Lung microvascular endothelial cell (primary cell): Measurements from ENCODE around the gene BPIFB1. TPM values are rescaled to one million over a fixed set of nuclear protein-coding genes. Genes with fewer than 3 reads are reported as not detected.

Source experiments
- DNase-seq, 2 donors: peaks; one replicate each; pipeline versions ENCODE4 v3.0.0 to v3.0.0-alpha.2; 2010; ENCODE audit warnings: low read depth in 2 of 2
- total RNA-seq: library from RNA; depleted of rRNA; stranded (reverse); fragments of >200 nt; gene quantifications from 2 replicates; pipeline ENCODE4 v1.2.1, GENCODE V29; 2014

Gene BPIFB1
- total RNA-seq, 1 donor from 2014 or later: not detected

- DNase-seq: no peak
These were observed 9.7 kb upstream of the BPIFB1 start for GRCh38 chr20:33273117-33273851.

GRCh38 chr20:33275215-33275614 lies 7.8 kb upstream of the BPIFB1 start:
- DNase-seq: no peak

DNA sequence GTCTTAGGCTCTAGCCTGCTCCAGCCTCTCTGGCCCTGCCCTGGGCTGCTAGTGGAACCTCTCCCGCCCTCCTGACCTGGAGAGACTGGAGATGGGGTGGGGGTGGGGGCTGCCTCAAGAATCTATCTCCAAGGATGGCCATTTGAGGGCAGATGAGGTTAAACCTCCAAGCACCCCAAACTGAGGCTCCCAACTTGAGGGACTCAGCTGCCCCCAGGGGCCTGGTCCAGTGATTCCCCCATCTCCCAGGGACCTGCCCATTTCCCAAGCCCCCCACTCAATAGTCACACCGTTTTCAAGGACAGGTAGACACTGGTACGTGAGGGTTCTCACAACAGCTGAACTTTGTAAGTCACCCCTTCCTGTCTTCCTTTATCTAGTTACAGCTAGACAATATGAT lies 7.1 kb upstream of the BPIFB1 start:
- DNase-seq: no peak

DNA sequence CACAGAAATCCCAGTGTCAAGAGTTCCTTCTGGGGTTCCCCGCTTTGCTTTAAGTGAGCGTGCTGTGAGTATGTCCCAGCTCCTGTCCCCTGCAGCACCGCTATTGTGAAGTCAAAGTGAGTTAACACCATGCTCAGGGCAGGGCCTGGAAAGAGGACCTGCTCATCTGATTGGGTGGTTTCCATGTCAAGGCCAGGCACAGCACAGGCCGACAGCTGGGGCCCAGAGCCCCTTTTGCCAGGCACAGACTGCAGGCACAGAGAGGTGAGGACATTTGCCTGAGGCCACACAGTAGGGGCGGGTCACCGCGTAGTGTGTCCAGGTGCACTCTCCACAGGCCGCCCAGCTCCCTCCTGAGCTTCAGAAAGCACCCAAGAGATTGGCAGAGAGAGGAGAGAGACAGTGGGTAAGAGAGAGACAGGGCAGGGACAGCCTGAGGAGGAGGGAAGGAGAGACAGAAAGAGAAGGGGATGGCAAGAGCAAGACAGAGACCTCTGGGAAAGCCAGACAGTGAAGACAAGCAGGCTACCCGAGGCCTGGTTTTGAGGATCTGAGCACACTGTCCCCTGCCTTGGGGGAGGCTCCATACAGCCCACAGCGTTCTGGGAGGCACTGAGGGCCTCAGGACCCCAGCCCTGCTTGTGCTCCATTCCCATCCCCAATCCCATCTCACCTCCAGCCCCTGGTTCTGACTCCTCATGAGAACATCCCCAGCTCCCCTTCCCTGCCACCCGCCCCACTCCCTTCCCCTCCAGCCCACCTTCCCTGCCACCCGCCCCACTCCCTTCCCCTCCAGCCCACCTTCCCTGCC lies 6.5 kb upstream of the BPIFB1 start:
- DNase-seq: no peak

DNA sequence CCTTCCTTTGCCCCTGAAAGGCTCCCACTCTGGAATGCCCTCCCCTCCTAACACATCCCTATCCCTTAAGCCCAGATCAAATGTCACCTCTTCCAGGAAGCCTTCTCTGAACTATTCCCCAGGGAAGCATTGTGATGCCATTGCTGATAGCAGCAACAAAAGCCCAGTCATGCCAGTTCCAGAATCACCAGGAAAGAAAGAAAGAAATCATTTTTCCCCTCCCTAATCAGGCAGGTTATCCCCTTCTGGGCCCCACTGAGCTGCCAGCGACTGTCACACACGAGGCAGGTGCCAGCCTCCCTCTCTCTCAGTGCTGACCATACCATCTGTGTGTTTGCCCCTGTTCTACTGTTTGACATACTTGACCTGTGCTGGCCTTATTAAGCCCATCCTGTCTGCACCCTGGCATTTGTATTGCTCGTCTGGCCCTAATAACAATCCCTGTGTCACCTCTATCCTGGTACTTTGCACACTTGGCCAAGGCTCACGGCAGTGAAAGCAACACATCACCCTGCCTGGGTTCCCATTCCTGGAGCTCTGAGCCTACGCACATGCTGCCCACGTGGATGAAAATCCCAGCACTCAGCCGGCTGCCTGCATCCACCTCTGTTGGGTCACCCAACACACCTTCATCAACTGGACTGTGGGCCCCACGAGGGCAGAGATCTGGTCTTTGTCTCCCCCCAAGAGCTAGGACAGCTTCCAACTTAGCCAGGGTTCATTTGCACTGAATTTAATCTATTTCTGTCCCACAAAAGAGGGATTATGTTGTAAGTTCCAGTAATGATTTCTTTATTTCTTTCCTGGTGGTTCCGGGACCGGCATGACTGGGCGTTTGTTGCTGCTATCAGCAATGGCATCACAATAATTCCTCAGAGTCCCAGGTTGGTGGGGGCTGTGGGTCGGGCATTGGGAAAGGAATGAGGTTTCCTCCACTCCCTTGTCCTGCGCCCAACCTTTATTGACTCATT lies 5.3 kb upstream of the BPIFB1 start:
- no peak for DNase-seq

GRCh38 chr20:33278700-33279099 lies 4.3 kb upstream of the BPIFB1 start:
- DNase-seq: no peak

DNA sequence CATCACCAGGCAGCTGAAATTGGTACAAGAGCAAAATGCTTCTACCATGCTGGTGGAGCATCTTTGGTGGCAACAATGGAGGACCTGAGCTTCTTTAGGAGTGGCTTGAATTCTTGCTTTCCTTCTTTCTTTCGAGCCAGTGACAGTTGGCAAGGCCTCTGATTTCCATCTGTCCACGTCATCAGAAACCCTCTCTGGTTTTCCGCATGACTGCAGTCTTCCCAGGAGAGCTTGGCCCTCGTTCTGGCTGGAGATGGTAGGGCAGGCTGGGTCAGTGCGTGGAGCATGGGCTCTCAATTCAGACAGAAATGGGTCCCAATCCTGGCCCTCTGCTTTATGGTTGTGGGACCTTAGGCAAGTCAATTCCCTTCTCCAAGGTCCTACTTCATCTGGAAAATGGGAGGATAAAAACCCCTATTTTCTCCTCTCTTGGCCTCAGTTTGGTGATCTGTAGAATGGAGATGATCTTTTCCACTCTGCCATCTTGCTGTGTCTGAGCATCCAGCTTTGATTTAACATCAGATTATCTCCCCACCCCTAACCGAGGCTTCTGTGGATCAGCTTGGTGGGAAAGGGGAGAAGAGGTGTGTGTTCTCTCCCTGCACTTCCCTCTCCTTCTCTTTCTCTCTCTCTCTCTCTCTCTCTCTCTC lies 3.6 kb upstream of the BPIFB1 start:
- DNase-seq: no peak

- DNase-seq: no peak
These were observed 2.9 kb upstream of the BPIFB1 start for GRCh38 chr20:33280000-33280680.

- no peak for DNase-seq
These were observed 2.2 kb upstream of the BPIFB1 start for GRCh38 chr20:33280775-33281174.

GRCh38 chr20:33281550-33282146 lies 1.4 kb upstream of the BPIFB1 start:
- no peak for DNase-seq

DNA sequence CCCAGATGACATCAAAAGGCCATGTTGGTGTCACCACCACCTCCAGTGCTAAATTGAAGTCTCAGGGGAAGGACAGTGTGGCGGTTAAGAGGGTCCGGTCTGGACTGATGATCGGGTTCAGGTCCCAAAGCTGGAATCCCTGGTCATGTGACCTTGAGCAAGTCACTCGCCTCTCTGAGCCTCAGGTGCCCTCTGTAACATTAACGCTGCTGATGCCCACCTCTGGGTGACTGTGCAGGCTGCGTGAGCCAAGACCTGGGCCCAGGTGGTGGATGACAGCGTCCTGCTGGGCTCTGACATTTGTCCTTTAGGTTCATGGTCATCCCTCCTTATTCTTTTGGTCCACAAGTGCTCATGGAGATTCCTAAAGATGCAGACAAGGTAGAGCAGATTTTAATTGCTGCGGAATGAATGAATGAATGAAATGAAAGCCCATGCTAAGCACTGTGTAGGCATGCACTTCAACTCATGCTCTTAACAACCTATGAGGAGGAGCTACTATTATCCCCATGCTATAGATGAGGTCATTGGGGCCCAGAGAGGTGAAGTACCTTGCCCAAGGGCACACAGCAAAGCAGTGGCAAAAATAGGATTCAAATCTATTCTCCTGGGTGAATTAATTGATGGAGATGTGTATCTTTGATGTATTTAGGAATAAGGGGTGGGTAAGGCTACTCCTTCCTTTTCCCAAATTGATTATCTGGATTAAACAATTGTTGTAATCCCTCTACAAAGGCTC lies 649 bp upstream of the BPIFB1 start:
- DNase-seq: no peak

- DNase-seq: no peak
These were observed 1.3 kb downstream of the BPIFB1 start for GRCh38 chr20:33284284-33284683.

DNA sequence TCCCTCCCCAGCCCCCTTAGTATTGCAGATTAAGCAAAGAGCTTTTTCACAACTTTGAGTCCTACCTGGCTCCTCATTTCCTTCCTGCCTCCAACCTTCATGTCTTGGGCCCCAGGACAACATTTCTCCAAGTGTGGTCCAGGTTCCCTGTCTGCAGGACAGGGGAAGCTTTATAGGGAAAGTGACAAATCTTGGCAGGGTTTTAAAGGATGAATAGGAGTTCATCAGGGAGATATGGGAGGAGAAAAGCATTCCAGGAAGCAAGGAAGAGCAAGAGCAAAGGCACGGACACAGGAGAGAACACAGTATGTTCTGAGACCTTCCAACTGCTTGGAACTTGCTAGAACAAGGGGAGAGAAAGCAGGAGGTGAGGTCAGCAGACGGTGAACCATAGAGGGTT lies 1.9 kb downstream of the BPIFB1 start:
- DNase-seq: no peak

GRCh38 chr20:33285861-33286495 lies 3.0 kb downstream of the BPIFB1 start:
- DNase-seq: no peak

DNA sequence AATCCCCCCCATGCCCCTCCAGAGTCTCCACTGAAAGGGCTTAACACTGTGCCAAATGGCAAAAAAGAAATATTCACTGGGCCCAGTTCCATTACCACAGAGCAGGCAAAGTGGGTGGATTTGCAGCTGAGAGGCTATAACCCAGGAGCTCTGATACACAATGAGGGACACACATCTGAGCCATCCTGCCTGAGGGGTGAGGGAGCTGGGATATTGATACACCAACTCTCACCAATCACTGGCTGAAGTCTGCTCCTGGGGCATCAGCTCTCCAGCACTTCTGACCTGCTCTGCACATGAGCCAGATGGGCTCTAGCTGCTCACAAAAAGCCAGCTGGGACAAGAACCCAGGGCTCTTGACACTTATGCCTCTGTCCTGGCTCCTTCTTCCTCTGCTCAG lies 4.9 kb downstream of the BPIFB1 start:
- no peak for DNase-seq

DNA sequence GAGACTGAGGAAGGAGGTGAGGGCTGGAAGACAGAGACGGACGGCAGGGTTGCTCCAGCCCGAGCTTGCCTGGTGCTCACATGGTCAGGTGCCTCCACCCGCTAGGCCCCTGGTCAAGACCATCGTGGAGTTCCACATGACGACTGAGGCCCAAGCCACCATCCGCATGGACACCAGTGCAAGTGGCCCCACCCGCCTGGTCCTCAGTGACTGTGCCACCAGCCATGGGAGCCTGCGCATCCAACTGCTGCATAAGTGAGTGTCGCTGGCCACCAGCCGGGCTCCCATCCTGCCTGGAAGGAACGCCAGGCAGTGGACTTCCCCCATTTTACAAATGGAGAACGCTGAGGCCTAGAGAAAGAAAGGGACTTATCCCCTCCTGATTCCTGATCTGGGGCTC lies 7.8 kb downstream of the BPIFB1 start:
- no peak for DNase-seq

GRCh38 chr20:33291416-33291815 lies 8.4 kb downstream of the BPIFB1 start:
- DNase-seq: no peak

DNA sequence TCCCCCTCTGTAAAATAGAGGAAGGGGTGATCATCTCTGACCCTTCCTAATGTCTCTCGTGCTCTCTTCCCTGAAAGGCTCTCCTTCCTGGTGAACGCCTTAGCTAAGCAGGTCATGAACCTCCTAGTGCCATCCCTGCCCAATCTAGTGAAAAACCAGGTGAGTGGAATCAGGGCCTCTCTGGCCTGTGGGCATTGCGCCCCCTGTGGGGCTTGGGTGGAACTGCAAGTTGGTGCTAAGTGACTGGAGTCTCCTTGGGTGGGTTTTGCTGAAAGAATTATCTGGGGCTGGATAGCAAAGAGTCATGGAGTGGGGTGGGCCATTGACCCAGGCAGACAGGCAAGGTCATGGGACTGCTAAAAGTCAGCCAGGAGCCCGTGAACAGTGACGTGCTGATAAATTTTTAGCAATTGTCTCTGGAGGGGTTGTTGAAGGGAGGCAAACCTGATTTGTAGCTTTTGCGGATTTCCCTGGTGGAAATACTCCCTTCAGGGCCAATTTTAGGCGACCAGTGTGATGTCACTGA lies 8.9 kb downstream of the BPIFB1 start:
- DNase-seq: peak; percentile 32 to 60

- DNase-seq: no peak
These were observed 13.2 kb downstream of the BPIFB1 start for GRCh38 chr20:33296206-33296605.
